Heart left ventricle (tissue), 13 donors: ENCODE measurements around the gene TIMM8B.

Experiments used
- CTCF ChIP-seq, 12 donors: fragments of 200-600 bp; sonication (generic) in 4 of 12; IDR thresholded peaks; one replicate each; pipeline versions ENCODE4 v1.5.0 to v1.8.0; 2018 to 2022; ENCODE audit warnings: antibody characterized with exemption in 12 of 12, mild to moderate bottlenecking in 5 of 12
- POLR2A ChIP-seq, 2 donors: fragments of 450-650 bp; IDR thresholded peaks; one replicate each; pipeline ENCODE4 v1.6.1; 2017; ENCODE audit warnings: antibody characterized with exemption in 2 of 2, mild to moderate bottlenecking in 2 of 2, moderate library complexity in 2 of 2
- donor health status: ischemic (EF 13 %, LVEDD 7.1; RV severe dilation, severe dysfunction).
- donor health status: DM: no; HTN: yes; CAD: no.
- donor health status: DM: no; HTN: no; CAD: no.
- donor health status: ischemic (EF 25% LVEDD 6.9; RV normal size, moderate dysfunction).
- donor health status: ischemic (EF 25% LVEDD 5.7; RV mildly dilated, moderate dysfunction).
- donor health status: ischemic (EF 35%, LVEDD 5.7; RV mildly dilated, moderate dysfunction).
- donor health status: nonischemic (EF 11% LVEDD 7.7; RV severe dilation, severe dysfunction).
- donor health status: DM: yes; HTN: yes; CAD: no.
- donor health status: PGD.
- donor health status: ischemic (EF 29% LVEDD 5.4; RV normal size, mild dysfunction).
- donor health status: nonischemic (EF 23%, LVEDD 6.1; RV moderate dilation, normal function).

DNA sequence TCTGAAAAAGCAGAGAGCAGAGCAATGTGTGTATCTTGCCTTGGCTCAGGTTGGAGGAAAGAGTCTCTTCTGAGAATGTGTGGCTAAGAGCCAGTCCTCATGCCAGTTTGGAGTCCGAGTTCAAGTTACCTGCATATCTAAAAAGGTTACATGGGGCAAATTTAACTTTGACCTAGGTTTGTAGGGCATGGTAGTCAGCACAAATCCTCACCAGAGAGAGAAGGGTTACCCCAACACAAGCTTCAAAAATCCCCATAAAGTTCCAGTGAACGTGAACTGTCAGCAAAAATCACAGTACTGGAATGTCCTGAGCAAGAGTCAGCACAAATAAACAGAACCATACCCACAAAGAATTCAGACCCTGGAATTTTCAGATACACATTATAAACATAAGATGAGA lies 13.9 kb upstream of the TIMM8B start:
- TF ChIP-seq CTCF (IDR thresholded peaks at IDR 0.05) (no peak), POLR2A (IDR thresholded peaks at IDR 0.05) (no peak)
